ENCODE results near the gene BPGM.

- TF ChIP-seq CTCF (conservative IDR thresholded peaks at IDR 0.05) (no peak), EZH2 (IDR thresholded peaks at IDR 0.05; ENCODE audit: low read depth) (no peak)
These were observed 51.8 kb downstream of the BPGM start for GRCh38 chr7:134698481-134698880.

Data from PC-9 (cell line).